ENCODE data around the gene UTY. TPM values are rescaled to one million over a fixed set of nuclear protein-coding genes. Genes with fewer than 3 reads are reported as not detected.

The UTY gene
- total and polyA plus RNA-seq, 10 of the 15 experiments (the other 5 are each of a cell fraction or from before 2014, with no cell fraction given), result 0.13 TPM; not detected in 9

DNA sequence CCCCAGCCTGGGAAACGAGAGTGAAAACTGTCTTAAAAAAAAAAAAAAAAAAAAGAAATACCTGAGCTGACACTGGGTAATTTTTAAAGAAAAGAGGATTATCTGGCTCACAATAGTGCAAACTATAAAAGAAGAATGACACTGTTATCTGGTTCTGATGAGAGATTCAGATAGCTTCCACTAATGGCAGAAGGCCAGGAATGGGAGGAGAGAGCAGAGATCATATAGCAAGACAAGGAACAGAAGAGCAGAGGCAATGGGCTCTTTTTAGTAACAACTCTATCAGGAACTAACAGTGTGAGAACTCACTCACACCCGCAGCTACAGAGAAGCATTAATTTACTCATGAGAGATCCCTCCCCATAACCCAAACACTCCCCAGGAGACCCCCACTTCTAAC lies 184.8 kb downstream of the UTY start:
- H3K9ac ChIP-seq (ENCODE audit: control insufficient read depth, insufficient read depth, low read length), result no peak overlapping the region
- ChIA-PET RAD21 (ENCODE audit: unreplicated experiment) (no interaction called here), POLR2A (no interaction called here), SMC1A (ENCODE audit: uncharacterized antibody, unreplicated experiment) (no interaction called here), CTCF (no interaction called here)
- FAIRE-seq (no peak), DNase-seq (ENCODE audit: low read depth, low spot score) (no peak), ATAC-seq (no peak)
- no TSS peak for BruUV-seq (replicated peaks)
- in situ Hi-C loops (cut with MboI) (no loop called here), intact Hi-C loops (cut with micrococcal nuclease; ENCODE audit: unreplicated experiment) (no loop called here)
- no peak overlapping the region for H3K4me2 ChIP-seq (ENCODE audit: control insufficient read depth, insufficient read depth)
- no peak overlapping the region for H3K27ac ChIP-seq (ENCODE audit: control insufficient read depth, insufficient read depth)
- no CpG with 5 or more reads among the region's 2 CpGs for WGBS (ENCODE audit: insufficient coverage, insufficient replicate concordance, low lambda C conversion rate, missing lambda C conversion rate)
- no peak overlapping the region for H2AFZ ChIP-seq (ENCODE audit: control insufficient read depth, low read depth, low read length)
- no peaks in the 10 kb centered on the region for H3K36me3 ChIP-seq (ENCODE audit: control insufficient read depth in 2 of 2, insufficient read depth in 2 of 2, low read length in 1 of 2)
- TF ChIP-seq BRCA1 (IDR thresholded peaks at IDR 0.05; ENCODE audit: low read depth, low read length), result no peak
- TF ChIP-seq ZNF274 (IDR thresholded peaks at IDR 0.05; ENCODE audit: insufficient read depth, insufficient read length), result no peak
- no peak for TF ChIP-seq FOXK2 (IDR thresholded peaks at IDR 0.05)
- TF ChIP-seq, protein P1, sequence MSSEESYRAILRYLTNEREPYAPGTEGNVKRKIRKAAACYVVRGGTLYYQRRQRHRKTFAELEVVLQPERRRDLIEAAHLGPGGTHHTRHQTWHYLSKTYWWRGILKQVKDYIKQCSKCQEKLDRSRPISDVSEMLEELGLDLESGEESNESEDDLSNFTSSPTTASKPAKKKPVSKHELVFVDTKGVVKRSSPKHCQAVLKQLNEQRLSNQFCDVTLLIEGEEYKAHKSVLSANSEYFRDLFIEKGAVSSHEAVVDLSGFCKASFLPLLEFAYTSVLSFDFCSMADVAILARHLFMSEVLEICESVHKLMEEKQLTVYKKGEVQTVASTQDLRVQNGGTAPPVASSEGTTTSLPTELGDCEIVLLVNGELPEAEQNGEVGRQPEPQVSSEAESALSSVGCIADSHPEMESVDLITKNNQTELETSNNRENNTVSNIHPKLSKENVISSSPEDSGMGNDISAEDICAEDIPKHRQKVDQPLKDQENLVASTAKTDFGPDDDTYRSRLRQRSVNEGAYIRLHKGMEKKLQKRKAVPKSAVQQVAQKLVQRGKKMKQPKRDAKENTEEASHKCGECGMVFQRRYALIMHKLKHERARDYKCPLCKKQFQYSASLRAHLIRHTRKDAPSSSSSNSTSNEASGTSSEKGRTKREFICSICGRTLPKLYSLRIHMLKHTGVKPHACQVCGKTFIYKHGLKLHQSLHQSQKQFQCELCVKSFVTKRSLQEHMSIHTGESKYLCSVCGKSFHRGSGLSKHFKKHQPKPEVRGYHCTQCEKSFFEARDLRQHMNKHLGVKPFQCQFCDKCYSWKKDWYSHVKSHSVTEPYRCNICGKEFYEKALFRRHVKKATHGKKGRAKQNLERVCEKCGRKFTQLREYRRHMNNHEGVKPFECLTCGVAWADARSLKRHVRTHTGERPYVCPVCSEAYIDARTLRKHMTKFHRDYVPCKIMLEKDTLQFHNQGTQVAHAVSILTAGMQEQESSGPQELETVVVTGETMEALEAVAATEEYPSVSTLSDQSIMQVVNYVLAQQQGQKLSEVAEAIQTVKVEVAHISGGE (CRISPR knock-in tag; IDR thresholded peaks at IDR 0.05), result no peak
- no peak for TF ChIP-seq ZNF24 (IDR thresholded peaks at IDR 0.05)
- TF ChIP-seq SREBF2 (IDR thresholded peaks at IDR 0.05; ENCODE audit: low read length), result no peak
- no peak for TF ChIP-seq BCL11A (IDR thresholded peaks at IDR 0.05; ENCODE audit: low read depth, low read length)
- TF ChIP-seq GABPA (IDR thresholded peaks at IDR 0.05; ENCODE audit: low read depth), result no peak
- TF ChIP-seq ATF7 (IDR thresholded peaks at IDR 0.05; ENCODE audit: low read depth), result no peak
- no peak for TF ChIP-seq HCFC1 (IDR thresholded peaks at IDR 0.05; ENCODE audit: low read length)
- TF ChIP-seq ELK1 (IDR thresholded peaks at IDR 0.05; ENCODE audit: low read depth, low read length), result no peak
- TF ChIP-seq MTA2 (IDR thresholded peaks at IDR 0.05; ENCODE audit: low read depth), result no peak
- TF ChIP-seq MTA3 (IDR thresholded peaks at IDR 0.05; ENCODE audit: borderline replicate concordance, low read length), result no peak
- TF ChIP-seq SIN3A (IDR thresholded peaks at IDR 0.05; ENCODE audit: low read depth, low read length), result no peak
- H3K4me1 ChIP-seq (ENCODE audit: control insufficient read depth, insufficient read depth, low read length), result no peaks in the 10 kb centered on the region
- no peaks in the 10 kb centered on the region for H4K20me1 ChIP-seq (ENCODE audit: control insufficient read depth, insufficient read depth)
- no peaks in the 10 kb centered on the region for H3K9me3 ChIP-seq (replicated peaks; ENCODE audit: control insufficient read depth, insufficient read depth, low read length)
- H3K79me2 ChIP-seq (ENCODE audit: control insufficient read depth, insufficient read depth, low read length), result no peaks in the 10 kb centered on the region
- H3K4me3 ChIP-seq, result no peak overlapping the region
- no peaks in the 10 kb centered on the region for H3K27me3 ChIP-seq (replicated peaks in 1 of 2; ENCODE audit: control insufficient read depth in 2 of 2, insufficient read depth in 2 of 2, low read length in 1 of 2)
